HuH-7.5 (cell line): ENCODE results near the gene ATXN1L.
A peak's percentile ranks its signal among the peaks of the same experiment; 100 is the strongest.
"Not testable (repeated sequence)": the region's sequence is repeated elsewhere in the genome, so short reads cannot be mapped to it uniquely, and the experiment has no call there.

Experiments
- DNase-seq: peaks from one replicate; pipeline ENCODE4 v3.0.0; 2011; ENCODE audit warnings: low spot score

Gene ATXN1L

GRCh38 chr16:71894229-71894920, 48.6 kb downstream of the ATXN1L start:
- DNase-seq: peak; percentile 24

GRCh38 chr16:71894921-71895678, 49.3 kb downstream of the ATXN1L start, which contains the start of gene IST1:
Gene IST1 (plus strand): TSS chr16:71895531. CDS start chr16:71915641, 20,110 bp downstream.
- DNase-seq: peak; percentile 96

GRCh38 chr16:71895679-71896365, 50.0 kb downstream of the ATXN1L start:
- DNase-seq: peak; percentile 17

DNA sequence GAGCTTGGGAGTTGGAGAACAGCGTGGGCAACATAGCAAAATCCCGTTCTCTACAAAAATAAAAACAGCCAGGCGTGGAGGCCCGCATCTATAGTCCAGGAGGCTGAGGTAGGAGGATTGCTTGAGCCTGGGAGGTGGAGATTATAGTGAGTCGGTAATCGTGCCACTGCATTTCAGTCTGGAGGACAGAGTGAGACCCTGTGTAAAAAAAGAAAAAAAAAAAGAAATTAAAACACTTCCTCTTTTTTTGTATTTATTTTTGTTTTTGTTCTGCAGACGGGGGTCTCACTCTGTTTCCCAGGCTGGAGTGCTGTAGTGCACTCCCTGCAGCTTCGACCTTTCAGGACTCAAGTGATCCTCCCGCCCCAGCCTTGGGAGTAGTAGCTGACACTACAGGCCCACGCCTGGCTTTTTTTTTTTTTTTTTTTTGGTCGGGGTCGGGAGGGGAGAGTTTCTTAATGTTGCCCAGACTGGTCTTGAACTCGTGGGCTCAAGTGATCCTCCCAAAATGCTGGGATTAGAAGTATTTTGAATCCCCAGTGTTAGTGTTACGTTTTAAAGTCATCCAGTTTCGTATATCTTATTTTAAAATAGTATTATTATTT, 51.1 kb downstream of the ATXN1L start:
- no peak for DNase-seq

GRCh38 chr16:71899171-71899570, 53.4 kb downstream of the ATXN1L start:
- no peak for DNase-seq

DNA sequence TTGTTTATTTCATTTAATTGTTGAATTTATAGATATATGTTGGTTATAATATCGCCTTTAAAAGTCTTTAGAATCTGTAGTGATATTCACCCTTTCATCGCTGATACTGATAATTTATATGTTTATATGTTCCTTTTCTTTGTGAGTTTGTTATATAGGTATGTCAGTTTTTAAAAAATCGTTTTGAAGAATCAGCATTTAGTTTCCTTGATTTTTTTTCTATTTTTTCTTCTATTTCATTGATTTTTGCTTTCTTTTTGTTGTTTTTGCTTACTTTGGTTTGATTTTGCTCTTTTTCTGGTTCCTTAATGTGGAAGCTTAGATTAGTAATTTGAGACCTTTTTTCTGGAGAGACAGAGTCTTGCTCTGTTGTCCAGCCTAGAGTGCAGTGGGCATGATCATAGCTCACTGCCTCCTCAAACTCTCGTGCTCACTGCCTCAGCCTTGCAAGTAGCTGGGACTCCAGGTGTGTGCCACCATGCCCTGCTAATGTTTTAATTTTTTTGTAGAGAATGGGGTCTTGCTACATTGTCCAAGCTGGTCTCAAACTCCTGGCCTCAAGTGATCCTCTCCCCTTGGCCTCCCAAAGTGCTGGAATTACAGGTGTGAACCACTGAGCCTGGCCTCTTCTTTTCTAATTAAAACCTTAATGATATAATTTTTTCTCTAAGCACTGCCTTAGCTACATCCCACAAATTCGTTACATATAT, 57.0 kb downstream of the ATXN1L start:
- no peak for DNase-seq

DNA sequence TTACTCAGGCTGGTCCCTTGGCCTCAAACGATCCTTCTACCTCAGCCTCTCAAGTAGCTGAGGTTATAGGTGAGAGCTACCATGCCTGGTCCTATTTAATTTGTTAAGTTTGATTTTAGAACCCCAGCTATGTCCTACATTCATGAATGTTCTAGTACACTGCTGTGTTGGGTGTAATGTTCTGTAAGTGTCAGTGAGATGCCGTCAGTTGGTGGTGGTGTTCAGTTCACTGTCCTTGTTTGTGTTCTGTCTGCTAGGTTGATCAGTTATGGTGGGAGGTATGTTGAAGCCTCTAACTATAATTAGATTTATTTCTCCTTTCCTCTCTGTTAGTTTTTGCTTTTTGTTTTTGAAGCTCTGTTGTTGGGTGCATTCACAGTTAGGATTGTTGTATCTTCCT, 57.8 kb downstream of the ATXN1L start:
- DNase-seq: no peak

- no peak for DNase-seq
These were observed 58.5 kb downstream of the ATXN1L start for GRCh38 chr16:71904239-71904638.

DNA sequence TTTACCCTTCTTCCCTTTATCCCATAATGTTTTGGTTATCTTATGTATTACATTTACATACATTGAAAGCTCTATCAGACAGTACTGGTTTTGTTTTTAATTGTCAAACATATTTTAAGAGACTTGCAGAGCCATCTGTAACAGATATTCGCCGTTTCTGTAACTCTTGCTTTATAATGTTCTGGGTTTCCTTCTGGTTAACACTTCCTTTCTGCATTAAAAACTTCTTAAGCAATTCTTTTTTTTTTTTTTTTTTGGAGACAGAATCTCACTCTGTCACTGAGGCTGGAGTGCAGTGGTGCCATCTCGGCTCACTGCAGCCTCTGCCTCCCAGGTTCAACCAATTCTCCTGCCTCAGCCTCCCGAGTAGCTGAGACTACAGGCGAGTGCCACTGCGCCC, 60.0 kb downstream of the ATXN1L start:
- DNase-seq: not testable (repeated sequence)
